ENCODE data around the gene GEN1. TPM values are rescaled to one million over a fixed set of nuclear protein-coding genes. Genes with fewer than 3 reads are reported as not detected.

GEN1 gene
- total and polyA plus RNA-seq, 10 of the 15 experiments (the other 5 are each of a cell fraction or from before 2014, with no cell fraction given) = 6.0 to 49.6 (median 36.0) TPM

DNA sequence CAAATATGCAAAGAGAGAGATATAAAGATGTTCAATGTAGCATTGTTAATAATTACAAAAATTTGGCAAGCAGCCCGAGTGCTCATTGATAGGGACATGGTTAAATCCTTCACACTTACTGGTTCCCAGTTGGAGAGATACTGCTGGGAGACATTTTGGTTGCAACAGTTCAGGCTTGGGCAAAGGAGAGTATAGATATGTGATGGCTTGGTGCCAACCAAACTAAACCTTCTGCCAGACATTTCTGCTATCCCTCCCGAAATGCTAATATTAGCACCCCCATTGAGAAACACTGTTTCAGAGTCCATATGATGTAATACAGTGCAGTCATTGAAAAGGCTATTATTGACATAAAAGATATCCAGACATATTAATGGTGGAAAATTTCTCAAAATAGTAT is 11.5 kb downstream of the GEN1 start:
- TF ChIP-seq POLR2AphosphoS5 (IDR thresholded peaks at IDR 0.05; ENCODE audit: low read length) = no peak
- no peak for TF ChIP-seq BRCA1 (IDR thresholded peaks at IDR 0.05; ENCODE audit: low read depth, low read length)
- ChIA-PET SMC1A (ENCODE audit: uncharacterized antibody, unreplicated experiment) (interaction anchor here (1.2 kb wide), 1 partner anchor 94 kb away, joined by 3 read pairs; no protein-coding TSS in a partner anchor), CTCF (no interaction called here), POLR2A (interaction anchor here (1.2 kb wide), 1 partner anchor 10 kb away, joined by 3 read pairs; no protein-coding TSS in a partner anchor), RAD21 (ENCODE audit: unreplicated experiment) (no interaction called here)
- no peak for DNase-seq (ENCODE audit: low read depth, low spot score)
- Histone ChIP-seq H3K4me1 (ENCODE audit: control insufficient read depth, insufficient read depth, low read length) (no peaks in the 10 kb centered on the region), H3K36me3 (ENCODE audit: control insufficient read depth in 2 of 2, insufficient read depth in 2 of 2, low read length in 1 of 2) (peaks cover 1 to 17% of the 10 kb centered on the region in 2 experiments), H3K9ac (ENCODE audit: control insufficient read depth, insufficient read depth, low read length) (no peak overlapping the region), H3K27me3 (replicated peaks in 1 of 2; ENCODE audit: control insufficient read depth in 2 of 2, insufficient read depth in 2 of 2, low read length in 1 of 2) (no peaks in the 10 kb centered on the region), H4K20me1 (ENCODE audit: control insufficient read depth, insufficient read depth) (no peaks in the 10 kb centered on the region), H3K4me3 (no peak overlapping the region), H2AFZ (ENCODE audit: control insufficient read depth, low read depth, low read length) (no peak overlapping the region), H3K27ac (ENCODE audit: control insufficient read depth, insufficient read depth) (no peak overlapping the region), H3K79me2 (ENCODE audit: control insufficient read depth, insufficient read depth, low read length) (peaks cover 4% of the 10 kb centered on the region), H3K4me2 (ENCODE audit: control insufficient read depth, insufficient read depth) (no peak overlapping the region), H3K9me3 (replicated peaks; ENCODE audit: control insufficient read depth, insufficient read depth, low read length) (no peaks in the 10 kb centered on the region)
- in situ Hi-C loops (cut with MboI) = no loop called here
- no TSS peak for BruUV-seq (replicated peaks)
- intact Hi-C loops (cut with micrococcal nuclease; ENCODE audit: unreplicated experiment) = no loop called here
- no peak for ATAC-seq
- FAIRE-seq = no peak
- 100% methylated on average over 2 of the region's 2 CpGs for WGBS (ENCODE audit: insufficient coverage, insufficient replicate concordance, low lambda C conversion rate, missing lambda C conversion rate)

- Histone ChIP-seq H3K9ac (ENCODE audit: control insufficient read depth, insufficient read depth, low read length) (no peak overlapping the region), H3K79me2 (ENCODE audit: control insufficient read depth, insufficient read depth, low read length) (no peaks in the 10 kb centered on the region), H3K4me1 (ENCODE audit: control insufficient read depth, insufficient read depth, low read length) (no peaks in the 10 kb centered on the region), H4K20me1 (ENCODE audit: control insufficient read depth, insufficient read depth) (no peaks in the 10 kb centered on the region), H3K9me3 (replicated peaks; ENCODE audit: control insufficient read depth, insufficient read depth, low read length) (no peaks in the 10 kb centered on the region), H3K4me3 (no peak overlapping the region), H3K4me2 (ENCODE audit: control insufficient read depth, insufficient read depth) (no peak overlapping the region), H3K27ac (ENCODE audit: control insufficient read depth, insufficient read depth) (no peak overlapping the region), H3K36me3 (ENCODE audit: control insufficient read depth in 2 of 2, insufficient read depth in 2 of 2, low read length in 1 of 2) (peaks cover 1 to 19% of the 10 kb centered on the region in 2 experiments), H2AFZ (ENCODE audit: control insufficient read depth, low read depth, low read length) (no peak overlapping the region), H3K27me3 (replicated peaks in 1 of 2; ENCODE audit: control insufficient read depth in 2 of 2, insufficient read depth in 2 of 2, low read length in 1 of 2) (no peaks in the 10 kb centered on the region)
- ChIA-PET RAD21 (ENCODE audit: unreplicated experiment) (interaction anchor here (0.9 to 2.0 kb wide), 3 partner anchors 13 to 64 kb away, joined by 3 to 5 read pairs (median 3); no protein-coding TSS in a partner anchor), SMC1A (ENCODE audit: uncharacterized antibody, unreplicated experiment) (interaction anchor here (0.5 to 2.3 kb wide), 3 partner anchors 10 to 49 kb away, joined by 3 to 8 read pairs (median 6); no protein-coding TSS in a partner anchor), POLR2A (no interaction called here), CTCF (interaction anchor here (0.7 to 1.7 kb wide), 5 partner anchors 12 to 62 kb away, joined by 3 to 6 read pairs (median 4); no protein-coding TSS in a partner anchor)
- intact Hi-C loops (cut with micrococcal nuclease; ENCODE audit: unreplicated experiment) (no loop called here), in situ Hi-C loops (cut with MboI) (no loop called here)
- ATAC-seq (no peak), FAIRE-seq (no peak), DNase-seq (ENCODE audit: low read depth, low spot score) (no peak)
- TF ChIP-seq POLR2A (IDR thresholded peaks at IDR 0.05; ENCODE audit: low read depth, low read length) = no peak
- WGBS (ENCODE audit: insufficient coverage, insufficient replicate concordance, low lambda C conversion rate, missing lambda C conversion rate) = 100% methylated on average over 4 of the region's 4 CpGs
- BruUV-seq (replicated peaks) = no TSS peak
Observed at GRCh38 chr2:17768894-17769293, 15.0 kb downstream of the GEN1 start.
